Keratinocyte (primary cell): ENCODE measurements around the gene DUSP5.

ENCODE experiments used
- EZH2 ChIP-seq: IDR thresholded peaks from one replicate; pipeline ENCODE4 v1.6.1; 2012; ENCODE audit warnings: inconsistent platforms, mild to moderate bottlenecking, low read length, moderate library complexity
- TF ChIP-seq, protein P1 (sequence below), 3 experiments: IDR thresholded peaks in 1 of 3; conservative IDR thresholded peaks in 1 of 3; optimal IDR thresholded peaks in 1 of 3; 2 replicates in 2 of 3; 3 replicates in 1 of 3; pipeline versions ENCODE3 to v1.5.1; 2011; ENCODE audit warnings: low read length in 3 of 3, mild to moderate bottlenecking in 3 of 3, moderate library complexity in 2 of 3, control low read depth in 1 of 3, inconsistent platforms in 1 of 3; ENCODE audit not compliant: insufficient read depth in 2 of 3; ENCODE audit errors: extremely low read depth in 1 of 3

DNA sequence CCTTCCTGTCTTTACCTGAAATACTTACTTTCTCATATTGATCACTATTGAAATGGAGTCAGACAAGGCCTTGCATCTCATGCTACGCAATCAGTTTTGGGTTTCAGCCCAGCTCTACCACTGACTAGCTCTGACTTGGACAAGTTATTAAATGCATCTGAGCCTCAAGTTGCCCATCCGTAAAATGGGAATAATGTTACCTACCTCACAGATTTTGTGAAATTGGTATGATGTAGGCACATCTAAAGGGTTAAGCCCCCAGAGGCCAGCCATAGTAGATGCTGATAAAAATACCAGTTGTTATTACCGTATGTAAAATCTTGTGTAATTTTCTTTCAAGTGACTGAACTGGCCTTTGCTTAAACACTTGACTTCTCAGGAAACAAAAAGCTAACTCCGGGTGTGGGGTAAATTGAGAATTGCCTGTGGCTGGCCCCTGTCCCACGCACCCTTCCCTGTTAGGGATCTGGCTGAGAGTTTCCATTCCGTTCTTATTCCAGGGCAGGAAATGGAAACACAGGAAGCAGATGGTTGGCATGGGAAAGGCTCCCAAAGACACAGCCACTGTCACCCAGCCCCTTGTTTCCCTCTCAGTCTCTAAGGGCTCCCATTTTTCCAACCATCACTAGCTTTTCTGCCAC lies 7.5 kb downstream of the DUSP5 start:
- TF ChIP-seq, protein P1, sequence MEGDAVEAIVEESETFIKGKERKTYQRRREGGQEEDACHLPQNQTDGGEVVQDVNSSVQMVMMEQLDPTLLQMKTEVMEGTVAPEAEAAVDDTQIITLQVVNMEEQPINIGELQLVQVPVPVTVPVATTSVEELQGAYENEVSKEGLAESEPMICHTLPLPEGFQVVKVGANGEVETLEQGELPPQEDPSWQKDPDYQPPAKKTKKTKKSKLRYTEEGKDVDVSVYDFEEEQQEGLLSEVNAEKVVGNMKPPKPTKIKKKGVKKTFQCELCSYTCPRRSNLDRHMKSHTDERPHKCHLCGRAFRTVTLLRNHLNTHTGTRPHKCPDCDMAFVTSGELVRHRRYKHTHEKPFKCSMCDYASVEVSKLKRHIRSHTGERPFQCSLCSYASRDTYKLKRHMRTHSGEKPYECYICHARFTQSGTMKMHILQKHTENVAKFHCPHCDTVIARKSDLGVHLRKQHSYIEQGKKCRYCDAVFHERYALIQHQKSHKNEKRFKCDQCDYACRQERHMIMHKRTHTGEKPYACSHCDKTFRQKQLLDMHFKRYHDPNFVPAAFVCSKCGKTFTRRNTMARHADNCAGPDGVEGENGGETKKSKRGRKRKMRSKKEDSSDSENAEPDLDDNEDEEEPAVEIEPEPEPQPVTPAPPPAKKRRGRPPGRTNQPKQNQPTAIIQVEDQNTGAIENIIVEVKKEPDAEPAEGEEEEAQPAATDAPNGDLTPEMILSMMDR (optimal IDR thresholded peaks at IDR 0.05 in 1 of 3, IDR thresholded peaks at IDR 0.05 in 1 of 3, conservative IDR thresholded peaks at IDR 0.05 in 1 of 3; ENCODE audit: extremely low read depth in 1 of 3, insufficient read depth in 2 of 3, low read length in 3 of 3): no peak
- no peak for TF ChIP-seq EZH2
